ENCODE measurements around the gene MGAT3. TPM values are rescaled to one million over a fixed set of nuclear protein-coding genes. Genes with fewer than 3 reads are reported as not detected.

The MGAT3 gene
- total and polyA plus RNA-seq, 4 donors: 0.26 to 11.0 (median 1.8) TPM

- DNase-seq: no peak
- 39 to 49% methylated on average over 8 of the region's 8 CpGs for WGBS, 2 donors
- Histone ChIP-seq H3K4me3 (ENCODE audit: low read length in 2 of 2) (no peak overlapping the region), H3K27me3 (ENCODE audit: control insufficient read depth in 1 of 2, insufficient read depth in 2 of 2, low read length in 1 of 2) (no peaks in the 10 kb centered on the region), H3K27ac (ENCODE audit: low read depth in 1 of 2, low read length in 2 of 2) (no peak overlapping the region), H3K9me3 (ENCODE audit: control insufficient read depth, low read length) (no peaks in the 10 kb centered on the region), H3K4me1 (ENCODE audit: control insufficient read depth in 1 of 2, insufficient read depth in 2 of 2, low read length in 2 of 2) (peaks cover 0 to 1% of the 10 kb centered on the region in 2 donors), H3K36me3 (ENCODE audit: control insufficient read depth in 1 of 2, insufficient read depth in 2 of 2, low read length in 1 of 2) (no peaks in the 10 kb centered on the region)
- intact Hi-C loops (cut with DNase I): loop anchor here in 1 of 2 donors (5.0 kb wide), 1 partner anchor 53 kb away; no protein-coding TSS in a partner anchor
- ATAC-seq (ENCODE audit: low FRiP score): no peak
Measured at GRCh38 chr22:39439170-39439569, 17.6 kb upstream of the MGAT3 start.

DNA sequence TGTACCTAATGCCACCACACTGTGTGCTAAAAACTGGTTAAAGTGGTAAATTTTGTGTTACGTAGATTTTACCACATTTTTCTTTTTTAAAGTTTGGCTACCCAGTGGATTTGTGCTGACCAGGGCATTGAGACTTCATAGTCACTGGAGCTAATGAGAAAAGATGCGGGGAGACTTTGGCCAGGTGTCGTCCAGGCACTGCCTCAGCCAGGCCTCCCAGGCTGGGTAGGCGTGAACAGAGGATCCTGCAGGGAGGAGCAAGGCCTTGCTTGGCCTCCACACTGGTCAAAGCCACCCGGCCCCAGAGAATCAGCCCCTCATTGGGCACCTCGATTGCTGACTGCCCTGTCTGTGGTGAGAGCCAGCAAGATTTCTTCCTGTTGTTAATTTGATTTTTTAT, 13.4 kb upstream of the MGAT3 start:
- H3K4me3 ChIP-seq (ENCODE audit: low read length in 2 of 2): no peak overlapping the region
- no peak for ATAC-seq (ENCODE audit: low FRiP score)
- no peaks in the 10 kb centered on the region for H3K4me1 ChIP-seq (ENCODE audit: control insufficient read depth in 1 of 2, insufficient read depth in 2 of 2, low read length in 2 of 2)
- WGBS, 2 donors: 86 to 87% methylated on average over 6 of the region's 6 CpGs
- DNase-seq: no peak
- H3K27me3 ChIP-seq (ENCODE audit: control insufficient read depth in 1 of 2, insufficient read depth in 2 of 2, low read length in 1 of 2): no peaks in the 10 kb centered on the region
- no peaks in the 10 kb centered on the region for H3K36me3 ChIP-seq (ENCODE audit: control insufficient read depth in 1 of 2, insufficient read depth in 2 of 2, low read length in 1 of 2)
- no peak overlapping the region for H3K27ac ChIP-seq (ENCODE audit: low read depth in 1 of 2, low read length in 2 of 2)
- intact Hi-C loops (cut with DNase I): no loop called here
- no peaks in the 10 kb centered on the region for H3K9me3 ChIP-seq (ENCODE audit: control insufficient read depth, low read length)

- 82 to 86% methylated on average over 7 of the region's 7 CpGs for whole genome bisulfite sequencing, 2 donors
- DNase-seq (no peak), ATAC-seq (ENCODE audit: low FRiP score) (no peak)
- Histone ChIP-seq H3K4me3 (ENCODE audit: low read length in 2 of 2) (no peak overlapping the region), H3K4me1 (ENCODE audit: control insufficient read depth in 1 of 2, insufficient read depth in 2 of 2, low read length in 2 of 2) (no peaks in the 10 kb centered on the region), H3K27ac (ENCODE audit: low read depth in 1 of 2, low read length in 2 of 2) (no peak overlapping the region), H3K27me3 (ENCODE audit: control insufficient read depth in 1 of 2, insufficient read depth in 2 of 2, low read length in 1 of 2) (no peaks in the 10 kb centered on the region), H3K36me3 (ENCODE audit: control insufficient read depth in 1 of 2, insufficient read depth in 2 of 2, low read length in 1 of 2) (no peaks in the 10 kb centered on the region), H3K9me3 (ENCODE audit: control insufficient read depth, low read length) (no peaks in the 10 kb centered on the region)
- intact Hi-C loops (cut with DNase I): no loop called here
Measured at GRCh38 chr22:39444247-39444800, 12.5 kb upstream of the MGAT3 start.

GRCh38 chr22:39444937-39445465, 11.8 kb upstream of the MGAT3 start:
- intact Hi-C loops (cut with DNase I): no loop called here
- no peaks in the 10 kb centered on the region for H3K9me3 ChIP-seq (ENCODE audit: control insufficient read depth, low read length)
- WGBS, 2 donors: 83 to 85% methylated on average over 11 of the region's 11 CpGs
- no peak overlapping the region for H3K27ac ChIP-seq (ENCODE audit: low read depth in 1 of 2, low read length in 2 of 2)
- DNase-seq (no peak), ATAC-seq (ENCODE audit: low FRiP score) (no peak)
- H3K4me3 ChIP-seq (ENCODE audit: low read length in 2 of 2): no peak overlapping the region
- H3K36me3 ChIP-seq (ENCODE audit: control insufficient read depth in 1 of 2, insufficient read depth in 2 of 2, low read length in 1 of 2): no peaks in the 10 kb centered on the region
- H3K4me1 ChIP-seq (ENCODE audit: control insufficient read depth in 1 of 2, insufficient read depth in 2 of 2, low read length in 2 of 2): no peaks in the 10 kb centered on the region
- no peaks in the 10 kb centered on the region for H3K27me3 ChIP-seq (ENCODE audit: control insufficient read depth in 1 of 2, insufficient read depth in 2 of 2, low read length in 1 of 2)

DNA sequence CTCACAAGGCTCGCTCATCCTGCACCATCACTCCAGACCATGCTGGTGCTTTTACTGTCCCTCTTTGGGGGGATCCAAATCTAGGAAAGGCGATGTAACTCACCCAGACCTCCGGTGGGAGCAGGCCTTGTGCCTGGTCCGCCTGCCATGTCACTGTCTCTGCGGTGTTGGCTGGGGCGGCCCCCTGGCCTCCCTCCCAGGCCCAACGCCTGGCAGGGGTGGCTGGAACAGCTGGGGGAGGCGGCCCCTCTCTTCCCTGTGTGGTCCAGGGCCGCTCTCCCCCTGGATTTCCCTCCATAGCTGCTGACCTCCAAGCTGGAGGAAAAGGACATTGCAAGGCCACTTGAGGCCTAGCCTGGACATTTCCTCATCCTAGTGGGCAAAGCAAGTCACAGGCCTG, 11.1 kb upstream of the MGAT3 start:
- H3K4me1 ChIP-seq (ENCODE audit: control insufficient read depth in 1 of 2, insufficient read depth in 2 of 2, low read length in 2 of 2): no peaks in the 10 kb centered on the region
- 79 to 81% methylated on average over 7 to 9 of the region's 9 CpGs for WGBS, 2 donors
- H3K27me3 ChIP-seq (ENCODE audit: control insufficient read depth in 1 of 2, insufficient read depth in 2 of 2, low read length in 1 of 2): no peaks in the 10 kb centered on the region
- DNase-seq (no peak), ATAC-seq (ENCODE audit: low FRiP score) (no peak)
- no peak overlapping the region for H3K27ac ChIP-seq (ENCODE audit: low read depth in 1 of 2, low read length in 2 of 2)
- no peaks in the 10 kb centered on the region for H3K36me3 ChIP-seq (ENCODE audit: control insufficient read depth in 1 of 2, insufficient read depth in 2 of 2, low read length in 1 of 2)
- no peaks in the 10 kb centered on the region for H3K9me3 ChIP-seq (ENCODE audit: control insufficient read depth, low read length)
- intact Hi-C loops (cut with DNase I): no loop called here
- no peak overlapping the region for H3K4me3 ChIP-seq (ENCODE audit: low read length in 2 of 2)

- H3K27ac ChIP-seq (ENCODE audit: low read depth in 1 of 2, low read length in 2 of 2): no peak overlapping the region
- 87% methylated on average over 13 of the region's 13 CpGs for WGBS, 2 donors
- H3K4me3 ChIP-seq (ENCODE audit: low read length in 2 of 2): no peak overlapping the region
- no peak for ATAC-seq (ENCODE audit: low FRiP score)
- intact Hi-C loops (cut with DNase I): no loop called here
- H3K9me3 ChIP-seq (ENCODE audit: control insufficient read depth, low read length): no peaks in the 10 kb centered on the region
- no peaks in the 10 kb centered on the region for H3K36me3 ChIP-seq (ENCODE audit: control insufficient read depth in 1 of 2, insufficient read depth in 2 of 2, low read length in 1 of 2)
- no peaks in the 10 kb centered on the region for H3K27me3 ChIP-seq (ENCODE audit: control insufficient read depth in 1 of 2, insufficient read depth in 2 of 2, low read length in 1 of 2)
- DNase-seq: no peak
- H3K4me1 ChIP-seq (ENCODE audit: control insufficient read depth in 1 of 2, insufficient read depth in 2 of 2, low read length in 2 of 2): no peaks in the 10 kb centered on the region
Measured at GRCh38 chr22:39446239-39446721, 10.5 kb upstream of the MGAT3 start.

- intact Hi-C loops (cut with DNase I): no loop called here
- ATAC-seq (ENCODE audit: low FRiP score) (no peak), DNase-seq (no peak)
- Histone ChIP-seq H3K4me3 (ENCODE audit: low read length in 2 of 2) (no peak overlapping the region), H3K9me3 (ENCODE audit: control insufficient read depth, low read length) (no peaks in the 10 kb centered on the region), H3K4me1 (ENCODE audit: control insufficient read depth in 1 of 2, insufficient read depth in 2 of 2, low read length in 2 of 2) (no peaks in the 10 kb centered on the region), H3K27me3 (ENCODE audit: control insufficient read depth in 1 of 2, insufficient read depth in 2 of 2, low read length in 1 of 2) (no peaks in the 10 kb centered on the region), H3K36me3 (ENCODE audit: control insufficient read depth in 1 of 2, insufficient read depth in 2 of 2, low read length in 1 of 2) (no peaks in the 10 kb centered on the region), H3K27ac (ENCODE audit: low read depth in 1 of 2, low read length in 2 of 2) (no peak overlapping the region)
- 88 to 89% methylated on average over 19 of the region's 19 CpGs for WGBS, 2 donors
Measured at GRCh38 chr22:39448205-39449054, 8.4 kb upstream of the MGAT3 start.

DNA sequence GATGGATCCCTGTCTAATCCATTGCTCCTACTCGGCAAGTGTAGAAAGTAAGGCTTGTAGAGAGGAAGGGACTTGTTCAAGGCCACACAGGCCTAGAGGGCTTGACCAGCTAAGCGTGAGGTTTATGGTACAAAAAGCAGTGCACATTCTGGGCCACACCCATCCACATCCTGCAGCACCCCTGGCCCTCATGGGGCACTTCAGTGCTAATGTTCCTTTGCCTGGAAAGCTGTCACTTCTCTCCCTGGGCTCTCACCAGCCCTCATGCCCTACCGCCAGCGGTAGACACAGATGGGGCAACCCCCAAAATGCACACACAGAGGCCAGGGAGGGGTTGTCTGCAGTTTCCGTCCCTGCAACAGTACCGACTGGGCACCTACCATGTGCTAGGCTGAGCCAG, 7.1 kb upstream of the MGAT3 start:
- intact Hi-C loops (cut with DNase I): no loop called here
- no peaks in the 10 kb centered on the region for H3K9me3 ChIP-seq (ENCODE audit: control insufficient read depth, low read length)
- ATAC-seq (ENCODE audit: low FRiP score) (no peak), DNase-seq (no peak)
- no peaks in the 10 kb centered on the region for H3K4me1 ChIP-seq (ENCODE audit: control insufficient read depth in 1 of 2, insufficient read depth in 2 of 2, low read length in 2 of 2)
- H3K4me3 ChIP-seq (ENCODE audit: low read length in 2 of 2): no peak overlapping the region
- H3K27me3 ChIP-seq (ENCODE audit: control insufficient read depth in 1 of 2, insufficient read depth in 2 of 2, low read length in 1 of 2): no peaks in the 10 kb centered on the region
- H3K27ac ChIP-seq (ENCODE audit: low read depth in 1 of 2, low read length in 2 of 2): no peak overlapping the region
- H3K36me3 ChIP-seq (ENCODE audit: control insufficient read depth in 1 of 2, insufficient read depth in 2 of 2, low read length in 1 of 2): no peaks in the 10 kb centered on the region
- WGBS, 2 donors: 89 to 94% methylated on average over 6 of the region's 6 CpGs
